Endodermal cell (in vitro differentiated cells): ENCODE results near the gene SINHCAF. TPM values are rescaled to one million over a fixed set of nuclear protein-coding genes. Genes with fewer than 3 reads are reported as not detected.

ENCODE experiments used
- DNase-seq: peaks from one replicate; pipeline ENCODE4 v3.0.0-alpha.2; 2017
- H3K27ac ChIP-seq: 2 replicates; pipeline ENCODE4 v1.5.1; 2013; ENCODE audit warnings: mild to moderate bottlenecking, low read depth, low read length, moderate library complexity
- H3K27me3 ChIP-seq: 2 replicates; pipeline ENCODE4 v1.6.1; 2013; ENCODE audit warnings: mild to moderate bottlenecking, low read length, moderate library complexity; ENCODE audit not compliant: insufficient read depth, control insufficient read depth, poor library complexity, severe bottlenecking
- H3K36me3 ChIP-seq: 2 replicates; pipeline ENCODE4 v1.7.0; 2013; ENCODE audit warnings: mild to moderate bottlenecking, low read length, moderate library complexity; ENCODE audit not compliant: control insufficient read depth, insufficient read depth
- H3K4me1 ChIP-seq: one replicate; pipeline ENCODE4 v1.7.0; 2013; ENCODE audit warnings: low read length; ENCODE audit not compliant: control insufficient read depth, insufficient read depth
- H3K4me3 ChIP-seq: 2 replicates; pipeline ENCODE4 v1.5.1; 2013; ENCODE audit warnings: mild to moderate bottlenecking, low read length, moderate library complexity
- H3K9ac ChIP-seq: 2 replicates; pipeline ENCODE4 v1.6.1; 2013; ENCODE audit warnings: mild to moderate bottlenecking, low read length, moderate library complexity; ENCODE audit not compliant: poor library complexity, severe bottlenecking; ENCODE audit errors: extremely low read depth
- H3K9me3 ChIP-seq: 2 replicates; pipeline ENCODE4 v1.6.1; 2013; ENCODE audit warnings: mild to moderate bottlenecking, low read length, moderate library complexity; ENCODE audit not compliant: control insufficient read depth
- H3K27ac Mint-ChIP-seq: 2 replicates; pipeline ENCODE4 v1.8.0; 2020; ENCODE audit warnings: mixed read lengths
- H3K27me3 Mint-ChIP-seq: 2 replicates; pipeline ENCODE4 v1.8.0; 2021; ENCODE audit warnings: mild to moderate bottlenecking, mixed read lengths; ENCODE audit not compliant: insufficient read depth
- H3K36me3 Mint-ChIP-seq: 2 replicates; pipeline ENCODE4 v1.8.0; 2020; ENCODE audit warnings: low read depth, mixed read lengths
- H3K4me1 Mint-ChIP-seq: 2 replicates; pipeline ENCODE4 v1.8.0; 2020; ENCODE audit warnings: mixed read lengths
- H3K4me3 Mint-ChIP-seq: 2 replicates; pipeline ENCODE4 v1.8.0; 2020; ENCODE audit warnings: mild to moderate bottlenecking, moderate library complexity, mixed read lengths
- H3K9me3 Mint-ChIP-seq: 2 replicates; pipeline ENCODE4 v1.8.0; 2020; ENCODE audit warnings: mild to moderate bottlenecking, mixed read lengths
- WGBS, 2 experiments: methylation state at CpG; one replicate each; pipeline versions ENCODE4 v1.1.5 to v1.1.7; 2013; ENCODE audit warnings: missing lambda C conversion rate in 2 of 2, mixed read lengths in 1 of 2; ENCODE audit not compliant: insufficient coverage in 1 of 2, insufficient read length in 1 of 2; 5-methylcytosine and 5-hydroxymethylcytosine counted together
- total RNA-seq, 2 donors: library from RNA; stranded (reverse); fragmentation: NEBNext Ultra II Directional in 1 of 2; extraction: Animal tissue kit (Norgen Biotek cat#: 25700) in 1 of 2; gene quantifications; 2 replicates in 1 of 2; 3 replicates in 1 of 2; pipeline ENCODE4 v1.2.1, GENCODE V29; 2021
- TF ChIP-seq, protein P1 (sequence below): fragments of 200-600 bp; sonication (generic); conservative IDR thresholded peaks from 2 replicates; pipeline ENCODE4 v1.5.0; 2021; ENCODE audit warnings: antibody characterized with exemption, mild to moderate bottlenecking

SINHCAF gene
- total RNA-seq, 2 donors from 2014 or later, result 323 to 779 TPM

DNA sequence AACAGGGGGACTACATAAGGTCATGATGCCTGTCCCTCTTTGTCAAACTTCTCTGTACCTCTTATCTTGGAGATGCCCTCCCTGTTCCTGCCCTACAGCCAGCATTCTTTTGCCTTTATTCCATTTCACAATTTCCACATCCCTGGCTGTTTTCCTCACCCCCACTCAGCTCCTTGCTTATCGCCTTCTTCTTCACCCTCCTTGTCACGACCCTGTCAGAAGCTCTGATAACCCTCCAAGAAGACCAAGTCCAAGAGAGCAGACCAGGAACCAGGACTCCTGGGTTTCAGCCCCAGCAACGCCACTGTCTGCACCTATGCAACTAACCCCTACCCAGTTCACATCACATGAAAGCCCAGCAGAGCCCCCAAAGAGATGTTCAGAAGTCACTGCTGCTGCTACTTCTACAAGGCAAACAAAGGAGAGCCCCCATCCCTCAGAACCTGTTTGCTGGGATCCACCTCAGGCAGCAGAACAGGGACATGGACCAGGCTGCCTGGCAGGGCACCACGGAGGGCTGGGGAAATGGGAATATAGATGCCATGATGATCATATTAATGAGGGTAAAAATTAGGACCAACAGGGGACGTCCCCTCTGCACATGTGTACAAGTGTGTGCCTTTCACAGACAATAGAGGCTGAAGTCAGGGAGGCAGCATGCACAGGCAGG is 92.8 kb downstream of the SINHCAF start:
- TF ChIP-seq, protein P1, sequence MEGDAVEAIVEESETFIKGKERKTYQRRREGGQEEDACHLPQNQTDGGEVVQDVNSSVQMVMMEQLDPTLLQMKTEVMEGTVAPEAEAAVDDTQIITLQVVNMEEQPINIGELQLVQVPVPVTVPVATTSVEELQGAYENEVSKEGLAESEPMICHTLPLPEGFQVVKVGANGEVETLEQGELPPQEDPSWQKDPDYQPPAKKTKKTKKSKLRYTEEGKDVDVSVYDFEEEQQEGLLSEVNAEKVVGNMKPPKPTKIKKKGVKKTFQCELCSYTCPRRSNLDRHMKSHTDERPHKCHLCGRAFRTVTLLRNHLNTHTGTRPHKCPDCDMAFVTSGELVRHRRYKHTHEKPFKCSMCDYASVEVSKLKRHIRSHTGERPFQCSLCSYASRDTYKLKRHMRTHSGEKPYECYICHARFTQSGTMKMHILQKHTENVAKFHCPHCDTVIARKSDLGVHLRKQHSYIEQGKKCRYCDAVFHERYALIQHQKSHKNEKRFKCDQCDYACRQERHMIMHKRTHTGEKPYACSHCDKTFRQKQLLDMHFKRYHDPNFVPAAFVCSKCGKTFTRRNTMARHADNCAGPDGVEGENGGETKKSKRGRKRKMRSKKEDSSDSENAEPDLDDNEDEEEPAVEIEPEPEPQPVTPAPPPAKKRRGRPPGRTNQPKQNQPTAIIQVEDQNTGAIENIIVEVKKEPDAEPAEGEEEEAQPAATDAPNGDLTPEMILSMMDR, result no peak
- Mint-ChIP-seq H3K9me3 (no peaks in the 10 kb centered on the region), H3K36me3 (no peaks in the 10 kb centered on the region), H3K4me3 (no peak overlapping the region), H3K4me1 (peaks cover 28% of the 10 kb centered on the region), H3K27ac (no peak overlapping the region), H3K27me3 (peaks cover 44% of the 10 kb centered on the region)
- H3K27ac ChIP-seq, result no peak overlapping the region
- peak; percentile 37 for DNase-seq
- WGBS, 2 experiments, result 58 to 69% methylated on average over 4 to 5 of the region's 5 CpGs
- H3K4me3 ChIP-seq, result no peak overlapping the region
- H3K4me1 ChIP-seq, result peaks cover 6% of the 10 kb centered on the region
- H3K27me3 ChIP-seq, result no peaks in the 10 kb centered on the region
- no peak overlapping the region for H3K9ac ChIP-seq
- H3K9me3 ChIP-seq, result peaks cover 6% of the 10 kb centered on the region
- H3K36me3 ChIP-seq, result no peaks in the 10 kb centered on the region

DNA sequence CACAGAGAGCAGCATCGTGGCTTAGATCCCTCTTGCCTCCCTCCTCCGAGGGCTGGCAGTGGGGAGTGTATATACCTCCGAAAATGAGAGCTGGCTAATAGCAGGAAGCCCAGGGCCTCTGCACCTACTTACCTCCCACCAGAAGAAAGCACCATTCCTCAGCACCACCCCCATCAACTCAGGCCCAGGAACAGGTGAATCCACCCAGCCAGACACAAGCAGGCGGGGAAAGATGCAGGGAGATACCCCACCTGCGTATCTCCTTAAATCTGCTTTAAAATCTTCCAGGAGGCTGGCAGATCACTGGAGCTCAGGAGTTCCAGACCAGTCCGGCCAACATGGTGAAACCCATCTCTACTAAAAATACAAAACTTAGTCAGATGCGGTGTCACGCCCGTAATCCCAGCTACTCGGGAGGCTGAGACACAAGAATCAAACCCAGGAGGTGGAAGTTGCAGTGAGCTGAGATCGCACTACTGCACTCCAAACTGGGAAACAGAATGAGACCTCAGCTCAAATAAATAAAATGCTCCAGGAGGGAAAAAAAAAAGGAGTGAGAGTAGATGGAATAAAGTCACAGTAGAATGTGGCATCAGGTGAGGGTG is 93.5 kb downstream of the SINHCAF start:
- Mint-ChIP-seq H3K27me3 (peaks cover 37% of the 10 kb centered on the region), H3K4me3 (no peak overlapping the region), H3K36me3 (no peaks in the 10 kb centered on the region), H3K9me3 (no peaks in the 10 kb centered on the region), H3K27ac (no peak overlapping the region), H3K4me1 (peaks cover 34% of the 10 kb centered on the region)
- H3K9me3 ChIP-seq, result peaks cover 6% of the 10 kb centered on the region
- DNase-seq, result no peak
- H3K4me1 ChIP-seq, result peaks cover 9% of the 10 kb centered on the region
- TF ChIP-seq, protein P1, result no peak
- H3K27ac ChIP-seq, result no peak overlapping the region
- 74 to 79% methylated on average over 8 to 11 of the region's 11 CpGs for WGBS, 2 experiments
- H3K9ac ChIP-seq, result no peak overlapping the region
- H3K36me3 ChIP-seq, result no peaks in the 10 kb centered on the region
- H3K4me3 ChIP-seq, result no peak overlapping the region
- H3K27me3 ChIP-seq, result no peaks in the 10 kb centered on the region

DNA sequence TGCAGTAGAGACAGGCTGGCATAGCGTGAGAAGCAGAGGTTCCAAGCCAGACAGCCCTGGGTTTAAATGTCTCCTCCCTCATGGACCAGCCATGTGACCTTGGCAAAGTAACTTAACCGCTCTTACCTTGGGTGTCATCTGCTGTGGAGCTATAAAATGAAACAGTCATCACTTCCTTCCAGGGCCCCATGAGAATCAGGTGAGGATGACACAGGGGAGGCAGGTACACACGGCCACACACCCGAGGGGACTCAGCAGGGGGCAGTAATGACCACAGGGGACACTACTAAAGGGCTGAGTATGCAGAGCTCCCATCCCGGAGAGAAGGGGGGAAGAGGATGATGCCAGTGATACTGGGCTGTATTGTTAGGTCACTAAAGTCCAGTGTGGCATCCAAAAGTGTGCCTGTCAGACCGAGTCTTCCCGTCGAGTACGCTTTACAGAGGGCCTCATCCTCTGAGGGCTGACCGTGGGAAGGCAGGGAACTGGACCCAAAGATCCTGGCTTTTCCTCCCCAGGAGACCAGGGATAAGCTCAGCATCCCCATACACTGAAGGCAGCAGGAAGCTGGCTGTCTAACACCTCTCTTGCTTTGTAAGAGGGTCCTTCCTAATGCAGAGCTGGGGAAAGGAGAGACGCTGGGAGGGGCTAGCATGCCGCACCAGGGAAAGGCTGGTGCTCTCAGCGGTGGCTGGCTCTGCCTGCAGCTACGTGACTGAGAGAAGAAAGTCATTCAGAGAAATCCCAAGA is 94.2 kb downstream of the SINHCAF start:
- Mint-ChIP-seq H3K36me3 (no peaks in the 10 kb centered on the region), H3K27ac (no peak overlapping the region), H3K9me3 (no peaks in the 10 kb centered on the region), H3K4me1 (peaks cover 37% of the 10 kb centered on the region), H3K4me3 (no peak overlapping the region), H3K27me3 (peaks cover 34% of the 10 kb centered on the region)
- DNase-seq, result peak; percentile 65
- no peak overlapping the region for H3K9ac ChIP-seq
- H3K4me3 ChIP-seq, result no peak overlapping the region
- 83 to 88% methylated on average over 12 to 14 of the region's 14 CpGs for WGBS, 2 experiments
- no peaks in the 10 kb centered on the region for H3K27me3 ChIP-seq
- peaks cover 6% of the 10 kb centered on the region for H3K9me3 ChIP-seq
- no peak overlapping the region for H3K27ac ChIP-seq
- TF ChIP-seq, protein P1, result no peak
- H3K36me3 ChIP-seq, result no peaks in the 10 kb centered on the region
- peaks cover 9% of the 10 kb centered on the region for H3K4me1 ChIP-seq
